OCI-LY1 (cell line): ENCODE data around the gene LMBRD2.

Source experiments
- H2AFZ ChIP-seq: fragments of 200-600 bp; sonication (generic), shearing (Covaris generic); 2 replicates; pipeline ENCODE4 v1.6.0; 2014; ENCODE audit warnings: antibody characterized with exemption, mild to moderate bottlenecking, low read length
- H3F3A ChIP-seq: fragments of 200-600 bp; sonication (generic), shearing (Covaris generic); 2 replicates; pipeline ENCODE4 v1.6.0; 2014; ENCODE audit warnings: mild to moderate bottlenecking, antibody characterized with exemption, low read length, moderate library complexity; ENCODE audit not compliant: insufficient read depth
- H3K27ac ChIP-seq: fragments of 200-600 bp; sonication (generic); 2 replicates; pipeline ENCODE4 v1.5.1; 2014; ENCODE audit warnings: low read length, mixed run types, mild to moderate bottlenecking, low read depth; ENCODE audit not compliant: poor library complexity, severe bottlenecking
- H3K27me3 ChIP-seq: fragments of 200-600 bp; sonication (generic); 2 replicates; pipeline ENCODE4 v1.6.0; 2014; ENCODE audit warnings: antibody characterized with exemption, mild to moderate bottlenecking, low read length, moderate library complexity; ENCODE audit not compliant: insufficient read depth
- H3K36me3 ChIP-seq: fragments of 200-600 bp; sonication (generic); 2 replicates; pipeline ENCODE4 v1.6.1; 2014; ENCODE audit warnings: mild to moderate bottlenecking, antibody characterized with exemption, low read length, moderate library complexity, mixed read lengths; ENCODE audit not compliant: insufficient read depth
- H3K4me1 ChIP-seq: fragments of 200-600 bp; sonication (generic); 2 replicates; pipeline ENCODE4 v1.5.1; 2014; ENCODE audit warnings: mild to moderate bottlenecking, low read length, moderate library complexity; ENCODE audit not compliant: insufficient read depth, severe bottlenecking
- H3K4me2 ChIP-seq: fragments of 200-600 bp; sonication (generic), shearing (Covaris generic); 2 replicates; pipeline ENCODE4 v1.6.1; 2014; ENCODE audit warnings: low read length
- H3K4me3 ChIP-seq: fragments of 200-600 bp; sonication (generic); 2 replicates; pipeline ENCODE4 v1.5.1; 2014; ENCODE audit warnings: low read length, low read depth, mild to moderate bottlenecking, mixed read lengths; ENCODE audit not compliant: poor library complexity, severe bottlenecking
- H3K79me2 ChIP-seq: fragments of 200-600 bp; shearing (Covaris generic); 2 replicates; pipeline ENCODE4 v1.6.1; 2016; ENCODE audit warnings: mixed run types, low read length, mixed read lengths; ENCODE audit not compliant: insufficient read depth
- H3K9ac ChIP-seq: fragments of 200-600 bp; sonication (generic), shearing (Covaris generic); 2 replicates; pipeline ENCODE4 v1.6.1; 2014; ENCODE audit warnings: mild to moderate bottlenecking, low read length, mixed read lengths
- H3K9me2 ChIP-seq: fragments of 200-600 bp; sonication (generic), shearing (Covaris generic); 2 replicates; pipeline ENCODE4 v1.6.1; 2014; ENCODE audit warnings: low read depth, mild to moderate bottlenecking, low read length, mixed read lengths
- H3K9me3 ChIP-seq: fragments of 200-600 bp; shearing (Covaris generic); 2 replicates; pipeline ENCODE4 v1.6.1; 2014; ENCODE audit warnings: low read length, mixed read lengths
- H4K20me1 ChIP-seq: fragments of 200-600 bp; sonication (generic), shearing (Covaris generic); 2 replicates; pipeline ENCODE4 v1.6.0; 2016; ENCODE audit warnings: mild to moderate bottlenecking, low read length; ENCODE audit not compliant: insufficient read depth
- EZH2 ChIP-seq: fragments of 200-600 bp; sonication (generic), shearing (Covaris generic); IDR thresholded peaks from 2 replicates; pipeline ENCODE4 v1.8.0; 2017; ENCODE audit warnings: borderline replicate concordance, mixed run types, mild to moderate bottlenecking, antibody characterized with exemption, low read length, moderate library complexity, mixed read lengths
- TF ChIP-seq, protein P1 (sequence below): fragments of 200-600 bp; sonication (generic), shearing (Covaris generic); IDR thresholded peaks from 2 replicates; pipeline ENCODE4 v1.5.1; 2017; ENCODE audit warnings: mild to moderate bottlenecking, antibody characterized with exemption, low read length, moderate library complexity, mixed read lengths

Gene LMBRD2

GRCh38 chr5:36170832-36171424 is 19.2 kb upstream of the LMBRD2 start:
- no peaks in the 10 kb centered on the region for H3K27me3 ChIP-seq
- no peak overlapping the region for H3K4me2 ChIP-seq
- H3K79me2 ChIP-seq = no peaks in the 10 kb centered on the region
- no peaks in the 10 kb centered on the region for H3K9me2 ChIP-seq
- no peak overlapping the region for H3K9ac ChIP-seq
- H3F3A ChIP-seq = no peaks in the 10 kb centered on the region
- H4K20me1 ChIP-seq = no peaks in the 10 kb centered on the region
- peaks cover 100% of the 10 kb centered on the region for H3K36me3 ChIP-seq
- no peak overlapping the region for H3K4me3 ChIP-seq
- no peaks in the 10 kb centered on the region for H3K9me3 ChIP-seq
- H2AFZ ChIP-seq = no peak overlapping the region
- no peaks in the 10 kb centered on the region for H3K4me1 ChIP-seq
- no peak overlapping the region for H3K27ac ChIP-seq
- TF ChIP-seq, protein P1, sequence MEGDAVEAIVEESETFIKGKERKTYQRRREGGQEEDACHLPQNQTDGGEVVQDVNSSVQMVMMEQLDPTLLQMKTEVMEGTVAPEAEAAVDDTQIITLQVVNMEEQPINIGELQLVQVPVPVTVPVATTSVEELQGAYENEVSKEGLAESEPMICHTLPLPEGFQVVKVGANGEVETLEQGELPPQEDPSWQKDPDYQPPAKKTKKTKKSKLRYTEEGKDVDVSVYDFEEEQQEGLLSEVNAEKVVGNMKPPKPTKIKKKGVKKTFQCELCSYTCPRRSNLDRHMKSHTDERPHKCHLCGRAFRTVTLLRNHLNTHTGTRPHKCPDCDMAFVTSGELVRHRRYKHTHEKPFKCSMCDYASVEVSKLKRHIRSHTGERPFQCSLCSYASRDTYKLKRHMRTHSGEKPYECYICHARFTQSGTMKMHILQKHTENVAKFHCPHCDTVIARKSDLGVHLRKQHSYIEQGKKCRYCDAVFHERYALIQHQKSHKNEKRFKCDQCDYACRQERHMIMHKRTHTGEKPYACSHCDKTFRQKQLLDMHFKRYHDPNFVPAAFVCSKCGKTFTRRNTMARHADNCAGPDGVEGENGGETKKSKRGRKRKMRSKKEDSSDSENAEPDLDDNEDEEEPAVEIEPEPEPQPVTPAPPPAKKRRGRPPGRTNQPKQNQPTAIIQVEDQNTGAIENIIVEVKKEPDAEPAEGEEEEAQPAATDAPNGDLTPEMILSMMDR = no peak
- no peak for TF ChIP-seq EZH2

DNA sequence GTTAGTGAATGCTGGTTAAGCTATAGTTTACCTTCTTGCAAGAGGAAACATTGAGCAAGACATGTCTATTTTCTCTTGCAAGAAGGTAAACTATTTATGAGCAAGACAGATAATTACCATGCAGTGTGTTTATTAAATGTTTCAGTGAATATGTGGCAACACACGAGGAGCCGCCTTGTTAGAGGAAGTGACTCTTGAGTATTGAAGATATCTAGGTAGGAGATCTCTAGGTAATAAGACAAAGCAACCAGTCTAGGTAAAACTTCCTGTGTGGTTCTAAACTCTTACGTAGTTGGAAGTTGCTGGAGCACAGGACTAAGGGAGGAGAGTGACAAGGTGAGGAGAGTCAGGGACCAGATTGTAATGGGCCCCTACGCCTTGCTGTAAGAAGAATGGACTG is 17.1 kb upstream of the LMBRD2 start:
- Histone ChIP-seq H3K27ac (no peak overlapping the region), H3K9me3 (no peaks in the 10 kb centered on the region), H3K4me2 (no peak overlapping the region), H3K36me3 (peaks cover 100% of the 10 kb centered on the region), H3F3A (no peaks in the 10 kb centered on the region), H2AFZ (no peak overlapping the region), H3K4me1 (no peaks in the 10 kb centered on the region), H3K9ac (no peak overlapping the region), H3K9me2 (no peaks in the 10 kb centered on the region), H3K4me3 (no peak overlapping the region), H3K79me2 (no peaks in the 10 kb centered on the region), H4K20me1 (no peaks in the 10 kb centered on the region), H3K27me3 (no peaks in the 10 kb centered on the region)
- TF ChIP-seq EZH2 = no peak
- TF ChIP-seq, protein P1 = no peak

DNA sequence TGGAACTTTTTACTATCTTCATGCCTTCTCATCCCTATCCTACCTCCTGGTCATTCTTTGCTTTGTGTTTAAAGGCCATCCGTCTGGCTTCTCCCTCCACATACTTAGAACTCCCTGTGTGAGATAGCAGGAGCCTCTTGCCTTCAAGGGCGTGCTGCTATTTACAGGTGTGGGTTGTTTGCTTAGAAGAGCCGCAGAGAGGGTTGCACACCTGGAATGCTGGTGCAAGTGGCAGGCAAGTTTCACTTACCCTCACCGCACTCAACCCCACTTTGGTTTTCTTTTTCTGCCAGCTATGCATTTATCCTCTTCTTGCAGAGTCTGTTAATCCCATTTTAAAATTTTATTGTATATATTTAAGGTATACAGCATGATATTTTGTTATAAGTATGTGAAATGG is 12.8 kb upstream of the LMBRD2 start:
- Histone ChIP-seq H3K9ac (no peak overlapping the region), H4K20me1 (no peaks in the 10 kb centered on the region), H3K79me2 (no peaks in the 10 kb centered on the region)

More for the DNA sequence above, 12.8 kb upstream of the LMBRD2 start:
- peaks cover 100% of the 10 kb centered on the region for H3K36me3 ChIP-seq
- no peaks in the 10 kb centered on the region for H3K27me3 ChIP-seq
- no peaks in the 10 kb centered on the region for H3K9me3 ChIP-seq
- H3K4me2 ChIP-seq = no peak overlapping the region
- no peak overlapping the region for H2AFZ ChIP-seq
- no peak overlapping the region for H3K4me3 ChIP-seq
- H3F3A ChIP-seq = no peaks in the 10 kb centered on the region
- no peaks in the 10 kb centered on the region for H3K9me2 ChIP-seq
- no peak for TF ChIP-seq EZH2
- TF ChIP-seq, protein P1 = no peak
- H3K4me1 ChIP-seq = no peaks in the 10 kb centered on the region
- no peak overlapping the region for H3K27ac ChIP-seq
